DOHH2 (cell line): ENCODE measurements around the gene ANK3.

ENCODE experiments used
- H3F3A ChIP-seq: fragments of 200-600 bp; sonication (generic), shearing (Covaris generic); 2 replicates; pipeline ENCODE4 v1.6.0; 2016; ENCODE audit warnings: antibody characterized with exemption, mild to moderate bottlenecking; ENCODE audit not compliant: control insufficient read depth, insufficient read depth
- H3K27ac ChIP-seq: fragments of 200-600 bp; sonication (generic); 2 replicates; pipeline ENCODE4 v1.5.1; 2014; ENCODE audit warnings: low read depth, mild to moderate bottlenecking, low read length, moderate library complexity
- H3K27me3 ChIP-seq: fragments of 200-600 bp; sonication (generic); 2 replicates; pipeline ENCODE4 v1.6.1; 2014; ENCODE audit warnings: mild to moderate bottlenecking, low read length, mixed read lengths; ENCODE audit not compliant: control insufficient read depth
- H3K36me3 ChIP-seq: fragments of 200-600 bp; sonication (generic); 2 replicates; pipeline ENCODE4 v1.6.1; 2014; ENCODE audit warnings: mild to moderate bottlenecking, low read length, moderate library complexity, mixed read lengths; ENCODE audit not compliant: control insufficient read depth
- H3K4me1 ChIP-seq: fragments of 200-600 bp; sonication (generic); 2 replicates; pipeline ENCODE4 v1.6.1; 2014; ENCODE audit warnings: mild to moderate bottlenecking, low read length, mixed read lengths; ENCODE audit not compliant: control insufficient read depth
- H3K4me2 ChIP-seq: fragments of 200-600 bp; sonication (generic); 2 replicates; pipeline ENCODE4 v1.6.0; 2014; ENCODE audit warnings: mild to moderate bottlenecking, low read length, moderate library complexity
- H3K4me3 ChIP-seq: fragments of 200-600 bp; sonication (generic); 2 replicates; pipeline ENCODE4 v1.5.1; 2014; ENCODE audit warnings: mild to moderate bottlenecking, low read length, mixed read lengths
- H3K79me2 ChIP-seq: fragments of 200-600 bp; sonication (generic); 2 replicates; pipeline ENCODE4 v1.6.1; 2014; ENCODE audit warnings: mild to moderate bottlenecking, low read length, mixed read lengths; ENCODE audit not compliant: control insufficient read depth
- H3K9me2 ChIP-seq: fragments of 200-600 bp; sonication (generic); replicated peaks from 2 replicates; pipeline ENCODE4 v1.6.1; 2014; ENCODE audit warnings: mild to moderate bottlenecking, low read length, mixed read lengths; ENCODE audit not compliant: control insufficient read depth
- H3K9me3 ChIP-seq: fragments of 200-600 bp; sonication (generic); 2 replicates; pipeline ENCODE4 v1.6.1; 2014; ENCODE audit warnings: antibody characterized with exemption, low read length, mixed read lengths; ENCODE audit not compliant: control insufficient read depth, insufficient read depth
- H4K20me1 ChIP-seq: fragments of 200-600 bp; sonication (generic); 2 replicates; pipeline ENCODE4 v1.6.0; 2014; ENCODE audit warnings: low read depth, mild to moderate bottlenecking, antibody characterized with exemption, low read length, moderate library complexity; ENCODE audit not compliant: control insufficient read depth, insufficient read depth
- EZH2phosphoT487 ChIP-seq: fragments of 200-600 bp; sonication (generic); IDR thresholded peaks from 2 replicates; pipeline ENCODE4 v1.6.1; 2017; ENCODE audit warnings: borderline replicate concordance, mild to moderate bottlenecking, antibody characterized with exemption, low read length, moderate library complexity, mixed read lengths
- TF ChIP-seq, protein P1 (sequence below): fragments of 200-600 bp; sonication (generic); IDR thresholded peaks from one replicate; pipeline ENCODE4 v1.5.1; 2014; ENCODE audit warnings: antibody characterized with exemption, mild to moderate bottlenecking, low read depth, low read length; ENCODE audit not compliant: poor library complexity, severe bottlenecking

The ANK3 gene

DNA sequence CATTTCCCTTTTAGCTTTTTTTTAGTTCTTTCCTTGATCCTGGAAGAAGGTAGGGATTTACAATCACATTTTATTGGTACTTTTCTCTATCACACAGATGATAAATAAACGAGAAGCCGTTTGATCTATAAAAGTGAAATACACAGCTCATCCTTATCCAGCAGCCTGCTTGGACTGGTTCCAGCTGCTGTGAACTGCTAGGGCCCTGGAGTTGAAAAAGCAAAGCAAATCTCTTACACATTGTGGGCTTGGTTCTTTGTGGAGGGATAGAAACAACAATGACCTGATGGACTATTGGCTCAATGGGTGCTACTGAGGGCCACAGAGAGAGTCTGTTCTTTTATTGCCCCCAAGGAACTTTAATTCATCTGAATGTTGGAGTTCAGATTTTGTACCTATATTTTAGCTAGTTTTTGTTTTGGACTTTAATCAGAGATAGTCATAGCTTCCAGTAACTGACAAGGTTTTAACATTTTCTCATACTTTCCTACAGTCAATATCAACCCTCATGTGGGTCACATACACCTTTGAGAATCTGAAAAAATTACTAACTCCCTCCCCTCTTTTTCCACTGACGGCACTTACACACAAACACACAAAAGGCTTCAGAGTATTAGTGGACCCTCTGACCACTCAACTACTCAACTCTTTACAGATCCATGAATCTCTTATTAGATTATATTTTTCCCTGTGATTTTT is 391.7 kb downstream of the ANK3 start:
- Histone ChIP-seq H3K4me1 (no peaks in the 10 kb centered on the region), H3K27ac (no peak overlapping the region), H3K4me3 (no peak overlapping the region), H3K27me3 (no peaks in the 10 kb centered on the region), H3K4me2 (no peak overlapping the region), H3K9me3 (no peaks in the 10 kb centered on the region), H4K20me1 (no peaks in the 10 kb centered on the region), H3K36me3 (no peaks in the 10 kb centered on the region), H3K79me2 (no peaks in the 10 kb centered on the region), H3F3A (no peaks in the 10 kb centered on the region), H3K9me2 (no peaks in the 10 kb centered on the region)
- TF ChIP-seq, protein P1, sequence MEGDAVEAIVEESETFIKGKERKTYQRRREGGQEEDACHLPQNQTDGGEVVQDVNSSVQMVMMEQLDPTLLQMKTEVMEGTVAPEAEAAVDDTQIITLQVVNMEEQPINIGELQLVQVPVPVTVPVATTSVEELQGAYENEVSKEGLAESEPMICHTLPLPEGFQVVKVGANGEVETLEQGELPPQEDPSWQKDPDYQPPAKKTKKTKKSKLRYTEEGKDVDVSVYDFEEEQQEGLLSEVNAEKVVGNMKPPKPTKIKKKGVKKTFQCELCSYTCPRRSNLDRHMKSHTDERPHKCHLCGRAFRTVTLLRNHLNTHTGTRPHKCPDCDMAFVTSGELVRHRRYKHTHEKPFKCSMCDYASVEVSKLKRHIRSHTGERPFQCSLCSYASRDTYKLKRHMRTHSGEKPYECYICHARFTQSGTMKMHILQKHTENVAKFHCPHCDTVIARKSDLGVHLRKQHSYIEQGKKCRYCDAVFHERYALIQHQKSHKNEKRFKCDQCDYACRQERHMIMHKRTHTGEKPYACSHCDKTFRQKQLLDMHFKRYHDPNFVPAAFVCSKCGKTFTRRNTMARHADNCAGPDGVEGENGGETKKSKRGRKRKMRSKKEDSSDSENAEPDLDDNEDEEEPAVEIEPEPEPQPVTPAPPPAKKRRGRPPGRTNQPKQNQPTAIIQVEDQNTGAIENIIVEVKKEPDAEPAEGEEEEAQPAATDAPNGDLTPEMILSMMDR: no peak
- no peak for TF ChIP-seq EZH2phosphoT487

DNA sequence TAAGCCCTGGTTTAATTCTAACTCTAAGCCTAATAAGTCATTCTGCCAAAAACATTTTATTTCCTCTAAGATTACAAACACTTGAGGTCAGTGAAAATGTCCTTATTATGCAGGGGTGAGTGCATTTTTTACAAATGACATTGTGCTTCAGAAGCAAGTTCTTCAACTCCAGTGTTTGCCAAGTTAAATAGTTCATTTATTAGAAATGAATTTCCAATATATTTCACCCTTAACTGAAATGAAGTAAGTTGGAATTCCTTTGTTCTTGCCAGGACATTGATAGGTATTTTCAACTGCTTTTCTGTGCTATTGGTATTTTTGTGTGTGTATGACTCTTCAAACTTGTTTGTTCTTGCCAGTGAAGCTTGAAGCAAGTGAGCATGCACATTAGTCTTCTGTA is 393.8 kb downstream of the ANK3 start:
- no peaks in the 10 kb centered on the region for H3K36me3 ChIP-seq
- H3K4me2 ChIP-seq: no peak overlapping the region
- H3K79me2 ChIP-seq: no peaks in the 10 kb centered on the region
- no peaks in the 10 kb centered on the region for H3K9me2 ChIP-seq
- no peaks in the 10 kb centered on the region for H3K9me3 ChIP-seq
- no peak overlapping the region for H3K4me3 ChIP-seq
- peaks cover 17% of the 10 kb centered on the region for H3K4me1 ChIP-seq
- no peaks in the 10 kb centered on the region for H4K20me1 ChIP-seq
- H3F3A ChIP-seq: peaks cover 5% of the 10 kb centered on the region; the same call in 1 of the 2 replicates
- H3K27ac ChIP-seq: no peak overlapping the region
- no peaks in the 10 kb centered on the region for H3K27me3 ChIP-seq
- TF ChIP-seq EZH2phosphoT487: no peak
- TF ChIP-seq, protein P1: no peak

DNA sequence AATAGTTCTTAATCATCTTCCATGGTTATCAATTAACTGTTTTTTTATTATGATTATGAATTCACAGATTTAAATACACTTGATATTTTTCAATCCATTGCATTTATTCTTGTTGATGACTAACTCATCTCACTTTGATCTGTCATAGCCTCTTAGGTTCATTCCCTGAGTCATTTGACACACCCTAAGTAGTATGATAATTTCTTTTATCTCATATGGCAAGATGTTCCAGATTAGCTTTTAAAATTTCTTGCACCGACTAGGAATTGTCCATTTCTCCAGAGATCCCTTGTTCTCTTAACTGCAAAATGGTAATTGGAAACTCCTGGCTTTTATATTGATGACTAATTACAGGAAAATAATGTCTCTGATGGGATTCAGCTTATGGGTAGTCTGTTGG is 395.7 kb downstream of the ANK3 start:
- Histone ChIP-seq H3K9me3 (no peaks in the 10 kb centered on the region), H3K27ac (no peak overlapping the region), H3K4me2 (no peak overlapping the region), H3K9me2 (no peaks in the 10 kb centered on the region), H4K20me1 (no peaks in the 10 kb centered on the region), H3K4me3 (no peak overlapping the region), H3K4me1 (peaks cover 18% of the 10 kb centered on the region), H3K36me3 (no peaks in the 10 kb centered on the region), H3F3A (peaks cover 5% of the 10 kb centered on the region; the same call in 1 of the 2 replicates), H3K27me3 (no peaks in the 10 kb centered on the region), H3K79me2 (no peaks in the 10 kb centered on the region)
- TF ChIP-seq, protein P1: no peak
- no peak for TF ChIP-seq EZH2phosphoT487
